ENCODE results near the gene CTNNA2. TPM values are rescaled to one million over a fixed set of nuclear protein-coding genes. Genes with fewer than 3 reads are reported as not detected.

Gene CTNNA2
- total and polyA plus RNA-seq, 5 donors: 0.08 to 0.42 (median 0.11) TPM; not detected in 1

- no peaks in the 10 kb centered on the region for H3K9me3 ChIP-seq (ENCODE audit: control insufficient read depth, low read length)
- DNase-seq (no peak), ATAC-seq (no peak)
- H3K27me3 ChIP-seq (ENCODE audit: control insufficient read depth, insufficient read depth): peaks cover 2% of the 10 kb centered on the region
- no peaks in the 10 kb centered on the region for H3K4me1 ChIP-seq (ENCODE audit: control insufficient read depth, insufficient read depth, low read length)
- no peak overlapping the region for H3K27ac ChIP-seq (ENCODE audit: low read length)
- H3K4me3 ChIP-seq (ENCODE audit: low read length): no peak overlapping the region
- intact Hi-C loops (cut with DNase I): no loop called here
These were observed 549.4 kb downstream of the CTNNA2 start for GRCh38 chr2:80062298-80062697.

DNA sequence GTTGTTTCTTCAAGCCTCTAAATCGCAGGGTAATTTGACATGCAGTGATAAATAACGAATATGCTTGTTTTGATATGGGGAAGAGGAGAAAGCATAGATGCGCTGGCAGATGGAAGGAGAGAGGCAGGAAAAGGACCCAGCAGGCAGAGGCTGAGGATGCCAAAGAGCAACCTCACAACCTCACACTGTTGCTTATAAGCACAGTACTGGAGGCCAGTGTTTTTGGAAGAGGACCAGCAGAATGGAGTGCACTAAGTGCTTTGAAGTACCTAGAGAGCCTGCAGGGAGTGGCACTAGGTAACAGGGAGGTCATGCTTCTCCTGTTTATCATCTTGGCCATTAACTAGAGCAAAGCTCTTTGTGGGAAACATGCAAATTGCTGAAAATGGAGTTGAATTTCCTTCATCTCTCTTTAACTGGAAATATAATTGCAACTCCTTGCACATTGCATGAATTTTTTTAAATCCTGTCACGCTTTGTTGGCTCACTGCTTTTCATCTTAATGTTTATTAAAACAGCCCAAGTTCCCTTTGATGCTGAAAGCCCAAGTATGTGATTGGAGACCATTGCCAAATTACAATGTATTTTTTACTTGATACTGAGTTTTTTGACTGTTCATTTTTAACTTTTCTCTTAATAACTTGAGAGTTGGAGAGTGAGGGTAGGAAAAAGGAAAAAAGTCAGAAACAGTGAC, 555.3 kb downstream of the CTNNA2 start:
- H3K27ac ChIP-seq (ENCODE audit: low read length): no peak overlapping the region
- H3K4me1 ChIP-seq (ENCODE audit: control insufficient read depth, insufficient read depth, low read length): no peaks in the 10 kb centered on the region
- H3K9me3 ChIP-seq (ENCODE audit: control insufficient read depth, low read length): no peaks in the 10 kb centered on the region
- DNase-seq: no peak
- ATAC-seq: no peak
- H3K4me3 ChIP-seq (ENCODE audit: low read length): no peak overlapping the region
- WGBS: 77% methylated on average over 4 of the region's 4 CpGs
- intact Hi-C loops (cut with DNase I): no loop called here
- H3K27me3 ChIP-seq (ENCODE audit: control insufficient read depth, insufficient read depth): no peaks in the 10 kb centered on the region

DNA sequence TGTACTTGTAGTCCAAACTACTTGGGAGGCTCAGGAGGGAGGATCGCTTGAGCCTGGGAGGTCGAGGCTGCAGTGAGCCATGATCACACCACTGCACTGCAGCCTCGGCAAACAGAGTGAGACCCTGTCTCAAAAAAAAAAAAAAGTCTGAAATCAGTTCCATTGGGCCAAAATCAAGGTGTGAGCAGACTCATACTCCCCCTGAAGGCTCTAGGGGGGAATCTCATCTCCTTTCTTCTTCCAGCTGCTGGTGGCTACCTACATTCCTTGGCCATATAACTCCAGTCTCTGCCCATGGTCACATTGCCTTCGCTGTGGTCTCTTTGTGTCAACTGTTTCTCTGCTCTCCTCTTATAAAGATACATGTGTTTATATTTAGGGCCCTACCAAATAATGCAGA, 557.7 kb downstream of the CTNNA2 start:
- Histone ChIP-seq H3K9me3 (ENCODE audit: control insufficient read depth, low read length) (no peaks in the 10 kb centered on the region), H3K4me1 (ENCODE audit: control insufficient read depth, insufficient read depth, low read length) (no peaks in the 10 kb centered on the region), H3K4me3 (ENCODE audit: low read length) (no peak overlapping the region), H3K27me3 (ENCODE audit: control insufficient read depth, insufficient read depth) (no peaks in the 10 kb centered on the region), H3K27ac (ENCODE audit: low read length) (no peak overlapping the region)
- ATAC-seq (no peak), DNase-seq (no peak)
- intact Hi-C loops (cut with DNase I): loop anchor here in 2 of 4 donors (5.0 to 10.0 kb wide), 2 partner anchors 427 to 434 kb away; no protein-coding TSS in a partner anchor
- 87% methylated on average over 4 of the region's 4 CpGs for WGBS

DNA sequence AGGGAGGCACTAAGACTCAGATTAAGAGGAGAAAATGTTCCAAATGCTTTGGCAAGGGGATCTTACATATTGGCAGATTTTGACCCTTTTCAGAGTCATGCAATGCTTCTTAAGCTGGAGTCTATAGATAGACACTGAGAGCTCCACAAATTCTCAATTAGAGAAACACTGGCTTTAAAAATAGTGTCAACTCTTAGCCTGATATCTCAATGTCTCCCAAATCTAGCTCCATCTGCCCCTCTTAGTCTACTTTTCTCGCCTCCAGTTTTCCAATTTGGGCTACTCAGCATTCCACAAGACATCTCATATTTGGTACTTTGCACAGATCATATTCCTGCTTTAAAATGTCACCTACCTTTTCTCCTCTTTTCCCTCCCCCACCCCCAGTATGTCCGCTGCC, 559.1 kb downstream of the CTNNA2 start:
- 72% methylated on average over 2 of the region's 2 CpGs for WGBS
- H3K9me3 ChIP-seq (ENCODE audit: control insufficient read depth, low read length): no peaks in the 10 kb centered on the region
- H3K27ac ChIP-seq (ENCODE audit: low read length): no peak overlapping the region
- ATAC-seq (no peak), DNase-seq (no peak)
- H3K4me3 ChIP-seq (ENCODE audit: low read length): no peak overlapping the region
- no peaks in the 10 kb centered on the region for H3K27me3 ChIP-seq (ENCODE audit: control insufficient read depth, insufficient read depth)
- no peaks in the 10 kb centered on the region for H3K4me1 ChIP-seq (ENCODE audit: control insufficient read depth, insufficient read depth, low read length)
- intact Hi-C loops (cut with DNase I): loop anchor here in 2 of 4 donors (5.0 to 10.0 kb wide), 2 partner anchors 425 to 433 kb away; no protein-coding TSS in a partner anchor

DNA sequence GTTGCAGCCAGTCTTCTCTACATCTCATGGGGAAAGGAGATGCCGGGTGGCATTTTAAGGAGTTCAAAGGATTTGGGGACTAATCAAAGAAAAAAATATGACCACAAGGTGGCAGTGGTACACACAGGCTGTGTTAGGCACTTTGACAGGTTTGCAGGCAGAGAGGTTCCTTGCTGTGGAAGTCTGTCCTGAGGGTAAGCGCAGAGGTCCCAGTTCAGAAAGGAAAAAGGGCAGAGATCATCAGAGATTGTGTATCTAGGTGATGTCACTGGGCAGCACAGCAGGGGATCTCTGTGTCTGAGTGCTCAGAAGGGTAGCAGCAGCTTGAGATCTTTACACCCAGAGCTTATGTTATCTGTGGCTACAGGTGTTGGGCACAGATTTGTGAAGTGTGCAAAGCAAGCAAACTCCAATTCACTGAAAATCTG, 560.3 kb downstream of the CTNNA2 start:
- ATAC-seq (peak; percentile 51 to 55), DNase-seq (peak in 1 of 3 donors; percentile 10)
- Histone ChIP-seq H3K4me3 (ENCODE audit: low read length) (no peak overlapping the region), H3K4me1 (ENCODE audit: control insufficient read depth, insufficient read depth, low read length) (no peaks in the 10 kb centered on the region), H3K27me3 (ENCODE audit: control insufficient read depth, insufficient read depth) (no peaks in the 10 kb centered on the region), H3K27ac (ENCODE audit: low read length) (no peak overlapping the region), H3K9me3 (ENCODE audit: control insufficient read depth, low read length) (no peaks in the 10 kb centered on the region)
- WGBS: 8% methylated on average over 2 of the region's 2 CpGs
- intact Hi-C loops (cut with DNase I): loop anchor here in 2 of 4 donors (5.0 to 10.0 kb wide), 2 partner anchors 424 to 432 kb away; no protein-coding TSS in a partner anchor

- H3K9me3 ChIP-seq (ENCODE audit: control insufficient read depth, low read length): no peaks in the 10 kb centered on the region
- DNase-seq (no peak), ATAC-seq (no peak)
- no peaks in the 10 kb centered on the region for H3K4me1 ChIP-seq (ENCODE audit: control insufficient read depth, insufficient read depth, low read length)
- intact Hi-C loops (cut with DNase I): loop anchor here in 2 of 4 donors (5.0 to 10.0 kb wide), 2 partner anchors 423 to 430 kb away; no protein-coding TSS in a partner anchor
- no peak overlapping the region for H3K4me3 ChIP-seq (ENCODE audit: low read length)
- H3K27me3 ChIP-seq (ENCODE audit: control insufficient read depth, insufficient read depth): no peaks in the 10 kb centered on the region
- WGBS: 58% methylated on average over 5 of the region's 5 CpGs
- no peak overlapping the region for H3K27ac ChIP-seq (ENCODE audit: low read length)
These were observed 561.6 kb downstream of the CTNNA2 start for GRCh38 chr2:80074321-80075070.

- WGBS: 77% methylated on average over 1 of the region's 1 CpG
- ATAC-seq (no peak), DNase-seq (no peak)
- intact Hi-C loops (cut with DNase I): loop anchor here in 1 of 4 donors (10.0 kb wide), 1 partner anchor 429 kb away; no protein-coding TSS in a partner anchor
- Histone ChIP-seq H3K4me3 (ENCODE audit: low read length) (no peak overlapping the region), H3K9me3 (ENCODE audit: control insufficient read depth, low read length) (no peaks in the 10 kb centered on the region), H3K27ac (ENCODE audit: low read length) (no peak overlapping the region), H3K27me3 (ENCODE audit: control insufficient read depth, insufficient read depth) (no peaks in the 10 kb centered on the region), H3K4me1 (ENCODE audit: control insufficient read depth, insufficient read depth, low read length) (no peaks in the 10 kb centered on the region)
These were observed 562.9 kb downstream of the CTNNA2 start for GRCh38 chr2:80075719-80076118.

DNA sequence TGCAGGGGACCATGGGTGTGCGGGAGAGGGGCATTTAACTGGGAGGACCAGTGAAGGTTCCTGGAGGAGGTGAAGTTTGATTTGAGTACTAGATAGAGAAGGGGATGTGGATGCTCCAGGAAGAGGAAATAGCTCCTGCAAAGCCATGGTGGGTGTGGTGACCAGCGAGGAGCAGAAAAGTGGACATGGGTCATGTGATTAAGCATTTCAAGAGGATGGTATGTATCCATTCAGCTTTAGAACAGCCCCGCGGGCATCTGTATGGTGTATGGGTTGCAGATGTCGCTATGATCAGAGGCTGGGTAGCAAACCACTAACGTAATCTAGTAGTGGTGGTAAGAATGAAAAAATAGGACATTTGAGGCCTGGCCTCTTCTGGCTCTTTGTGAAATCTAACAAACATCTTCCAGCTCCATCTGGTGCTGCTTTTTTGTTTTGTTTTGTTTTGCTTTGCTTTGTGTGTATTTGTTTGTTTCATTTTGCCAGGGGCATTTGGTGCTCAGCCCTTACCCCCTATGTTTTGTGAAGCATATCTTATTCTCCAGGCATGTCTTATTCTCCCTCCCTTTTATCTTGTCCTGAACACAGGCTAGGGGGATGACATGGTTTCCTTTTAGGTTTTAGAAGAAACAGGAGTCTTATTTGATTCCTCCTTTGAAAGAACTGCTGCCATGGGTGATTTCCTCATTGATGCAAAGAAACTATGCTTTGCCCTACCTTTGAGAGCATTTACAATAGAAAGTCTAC, 565.6 kb downstream of the CTNNA2 start:
- ATAC-seq (no peak), DNase-seq (no peak)
- Histone ChIP-seq H3K4me1 (ENCODE audit: control insufficient read depth, insufficient read depth, low read length) (no peaks in the 10 kb centered on the region), H3K27ac (ENCODE audit: low read length) (no peak overlapping the region), H3K9me3 (ENCODE audit: control insufficient read depth, low read length) (no peaks in the 10 kb centered on the region), H3K4me3 (ENCODE audit: low read length) (no peak overlapping the region), H3K27me3 (ENCODE audit: control insufficient read depth, insufficient read depth) (no peaks in the 10 kb centered on the region)
- WGBS: 91% methylated on average over 6 of the region's 6 CpGs
- intact Hi-C loops (cut with DNase I): loop anchor here in 1 of 4 donors (10.0 kb wide), 1 partner anchor 426 kb away; no protein-coding TSS in a partner anchor

- intact Hi-C loops (cut with DNase I): no loop called here
- Histone ChIP-seq H3K4me3 (ENCODE audit: low read length) (no peak overlapping the region), H3K27ac (ENCODE audit: low read length) (no peak overlapping the region), H3K9me3 (ENCODE audit: control insufficient read depth, low read length) (no peaks in the 10 kb centered on the region), H3K4me1 (ENCODE audit: control insufficient read depth, insufficient read depth, low read length) (no peaks in the 10 kb centered on the region), H3K27me3 (ENCODE audit: control insufficient read depth, insufficient read depth) (no peaks in the 10 kb centered on the region)
- ATAC-seq: no peak
- 69% methylated on average over 9 of the region's 9 CpGs for WGBS
- no peak for DNase-seq
These were observed 568.1 kb downstream of the CTNNA2 start for GRCh38 chr2:80080957-80081356.

DNA sequence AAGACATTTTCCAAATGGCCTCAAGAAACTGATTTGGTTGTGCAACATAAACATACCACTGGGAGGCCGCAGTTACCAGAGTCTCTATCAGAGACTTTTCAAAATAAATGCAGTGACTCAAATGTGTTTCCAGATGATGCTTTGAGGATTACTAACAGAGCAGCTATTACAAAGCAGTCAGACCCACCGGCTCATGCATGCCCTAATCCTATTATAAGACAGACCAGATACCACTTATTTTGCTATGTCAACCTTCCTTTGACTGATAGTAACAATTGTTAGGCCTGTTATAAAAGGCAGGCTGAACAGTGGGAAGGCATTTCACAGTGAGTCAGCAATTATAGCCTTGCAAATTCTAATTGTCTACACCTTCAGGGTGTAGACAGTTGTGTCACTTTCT, 574.0 kb downstream of the CTNNA2 start:
- 38% methylated on average over 2 of the region's 2 CpGs for WGBS
- DNase-seq: no peak
- intact Hi-C loops (cut with DNase I): no loop called here
- ATAC-seq: no peak
- Histone ChIP-seq H3K9me3 (ENCODE audit: control insufficient read depth, low read length) (no peaks in the 10 kb centered on the region), H3K27me3 (ENCODE audit: control insufficient read depth, insufficient read depth) (no peaks in the 10 kb centered on the region), H3K4me3 (ENCODE audit: low read length) (no peak overlapping the region), H3K4me1 (ENCODE audit: control insufficient read depth, insufficient read depth, low read length) (no peaks in the 10 kb centered on the region), H3K27ac (ENCODE audit: low read length) (no peak overlapping the region)

GRCh38 chr2:80091237-80091636, 578.4 kb downstream of the CTNNA2 start:
- no peak for DNase-seq
- WGBS: 41% methylated on average over 4 of the region's 4 CpGs
- intact Hi-C loops (cut with DNase I): no loop called here

More at GRCh38 chr2:80091237-80091636, 578.4 kb downstream of the CTNNA2 start:
- ATAC-seq: no peak
- Histone ChIP-seq H3K4me3 (ENCODE audit: low read length) (no peak overlapping the region), H3K9me3 (ENCODE audit: control insufficient read depth, low read length) (no peaks in the 10 kb centered on the region), H3K4me1 (ENCODE audit: control insufficient read depth, insufficient read depth, low read length) (no peaks in the 10 kb centered on the region), H3K27ac (ENCODE audit: low read length) (no peak overlapping the region), H3K27me3 (ENCODE audit: control insufficient read depth, insufficient read depth) (no peaks in the 10 kb centered on the region)
